ENCODE measurements around the gene FXR2.
"Not testable (repeated sequence)": the region's sequence is repeated elsewhere in the genome, so short reads cannot be mapped to it uniquely, and the experiment has no call there.

FXR2 gene

GRCh38 chr17:7627250-7628121, 12.8 kb upstream of the FXR2 start, which contains the start of gene SAT2:
TSS of gene SAT2 (minus strand) at chr17:7627821. CDS start at chr17:7627635, 186 bp downstream.
- peak; percentile 99 for DNase-seq

- no peak for DNase-seq
These were observed 12.2 kb upstream of the FXR2 start for GRCh38 chr17:7626956-7627249.

- no peak for DNase-seq
These were observed 11.6 kb upstream of the FXR2 start for GRCh38 chr17:7626307-7626706.

GRCh38 chr17:7625749-7626148, 11.1 kb upstream of the FXR2 start:
- not testable (repeated sequence) for DNase-seq

- DNase-seq: no peak
These were observed 9.0 kb upstream of the FXR2 start for GRCh38 chr17:7623661-7624060.

GRCh38 chr17:7620835-7621234, 6.1 kb upstream of the FXR2 start:
- no peak for DNase-seq

GRCh38 chr17:7618608-7619007, 3.9 kb upstream of the FXR2 start:
- DNase-seq: no peak

GRCh38 chr17:7615265-7615747, 609 bp upstream of the FXR2 start:
- no peak for DNase-seq

DNA sequence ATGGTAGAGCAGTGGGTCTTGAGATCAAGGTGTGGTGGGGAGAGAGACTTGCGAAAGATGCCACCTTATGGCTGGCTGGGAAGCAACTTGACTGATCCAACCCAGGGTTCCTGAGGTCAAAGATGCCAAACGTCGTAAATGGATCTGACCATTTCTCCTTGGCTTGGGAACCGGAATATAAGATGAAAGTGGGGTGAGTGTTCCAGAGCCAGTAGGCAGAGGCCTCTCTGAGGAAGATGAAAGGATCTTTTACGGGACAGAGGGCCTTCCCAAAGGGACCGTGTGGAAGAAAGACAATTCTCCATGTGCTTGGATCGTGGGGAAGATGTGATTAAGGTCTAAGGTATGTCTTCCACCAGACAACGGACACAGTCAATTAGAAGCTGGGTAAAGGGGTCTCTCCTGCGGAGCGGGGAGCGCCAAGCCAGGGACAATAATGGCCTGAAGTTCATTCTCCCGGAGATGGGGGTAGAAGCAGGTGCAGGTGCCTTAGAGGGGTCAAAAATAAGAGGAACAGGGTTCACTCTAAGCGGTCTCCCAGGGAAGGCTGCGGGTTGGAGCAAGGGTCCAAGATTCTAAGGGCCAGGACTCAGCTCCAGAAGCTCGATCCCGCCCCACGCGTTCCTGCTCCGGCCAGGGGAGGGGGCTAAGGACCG, 800 bp downstream of the FXR2 start:
- peak; percentile 63 for DNase-seq

DNA sequence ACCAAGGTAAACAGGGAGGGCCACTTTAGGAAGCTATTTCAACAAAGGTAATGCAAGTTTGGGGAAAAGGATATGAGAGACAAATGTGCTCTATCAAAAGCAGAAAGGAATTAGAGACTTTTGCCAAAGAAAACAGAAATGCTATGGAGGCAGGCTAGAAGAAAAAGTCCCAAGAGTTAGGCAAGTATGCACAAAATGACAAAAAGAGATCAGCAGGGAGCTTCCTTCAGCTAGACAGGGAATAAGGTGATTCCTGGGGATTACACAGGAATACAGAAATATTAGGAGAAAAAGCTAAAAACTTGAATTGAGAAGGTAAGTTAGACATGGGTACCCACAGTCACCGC, 2.4 kb downstream of the FXR2 start:
- no peak for DNase-seq

GRCh38 chr17:7611635-7612293, 2.9 kb downstream of the FXR2 start:
- DNase-seq: no peak

DNA sequence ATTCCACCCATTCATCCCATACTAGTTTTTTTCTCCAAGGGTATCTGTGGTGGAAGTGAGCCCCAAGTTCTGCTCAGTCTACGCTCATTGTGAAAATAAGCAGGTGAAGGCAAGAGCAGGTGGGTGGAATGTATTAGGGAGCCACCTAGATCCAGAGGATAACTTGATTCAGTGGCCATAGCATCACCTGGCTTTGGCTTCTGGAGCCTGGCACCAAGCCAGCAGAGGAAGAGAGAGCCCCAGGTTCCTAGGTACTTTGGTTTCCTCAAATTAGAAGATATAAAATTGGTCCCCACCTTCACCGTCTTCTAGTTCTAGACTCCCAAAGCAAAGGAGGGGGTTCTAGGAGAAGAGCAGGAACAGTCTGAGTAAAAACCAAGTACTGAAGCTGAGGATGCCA, 4.1 kb downstream of the FXR2 start:
- no peak for DNase-seq

DNA sequence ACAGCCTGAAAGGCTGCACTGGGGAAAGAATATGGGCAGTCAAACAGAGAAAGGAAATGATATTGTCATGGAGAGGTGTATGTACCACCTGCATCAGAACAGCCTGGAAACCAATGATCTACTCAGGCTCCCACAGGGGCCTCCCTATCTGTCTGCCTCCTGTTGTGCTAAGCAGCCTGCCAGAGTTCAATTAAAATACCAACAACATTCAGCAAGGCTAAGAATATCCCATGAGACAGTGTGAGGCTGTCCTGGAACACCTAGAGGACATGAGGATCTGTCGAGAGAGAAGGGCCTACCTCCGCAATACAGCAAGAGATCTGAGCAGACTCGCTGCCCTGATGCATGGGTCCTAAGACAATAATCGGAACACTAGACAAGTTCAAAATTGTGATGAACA, 8.4 kb downstream of the FXR2 start:
- DNase-seq: no peak

GRCh38 chr17:7597561-7597960, 17.1 kb downstream of the FXR2 start:
- DNase-seq: not testable (repeated sequence)

GRCh38 chr17:7593296-7593695, 21.4 kb downstream of the FXR2 start:
- DNase-seq: peak; percentile 61

GRCh38 chr17:7592422-7593021, 22.2 kb downstream of the FXR2 start:
- DNase-seq: no peak

- no peak for DNase-seq
These were observed 23.1 kb downstream of the FXR2 start for GRCh38 chr17:7591596-7591995.

GRCh38 chr17:7590743-7591142, 24.0 kb downstream of the FXR2 start:
- peak; percentile 99 for DNase-seq

DNA sequence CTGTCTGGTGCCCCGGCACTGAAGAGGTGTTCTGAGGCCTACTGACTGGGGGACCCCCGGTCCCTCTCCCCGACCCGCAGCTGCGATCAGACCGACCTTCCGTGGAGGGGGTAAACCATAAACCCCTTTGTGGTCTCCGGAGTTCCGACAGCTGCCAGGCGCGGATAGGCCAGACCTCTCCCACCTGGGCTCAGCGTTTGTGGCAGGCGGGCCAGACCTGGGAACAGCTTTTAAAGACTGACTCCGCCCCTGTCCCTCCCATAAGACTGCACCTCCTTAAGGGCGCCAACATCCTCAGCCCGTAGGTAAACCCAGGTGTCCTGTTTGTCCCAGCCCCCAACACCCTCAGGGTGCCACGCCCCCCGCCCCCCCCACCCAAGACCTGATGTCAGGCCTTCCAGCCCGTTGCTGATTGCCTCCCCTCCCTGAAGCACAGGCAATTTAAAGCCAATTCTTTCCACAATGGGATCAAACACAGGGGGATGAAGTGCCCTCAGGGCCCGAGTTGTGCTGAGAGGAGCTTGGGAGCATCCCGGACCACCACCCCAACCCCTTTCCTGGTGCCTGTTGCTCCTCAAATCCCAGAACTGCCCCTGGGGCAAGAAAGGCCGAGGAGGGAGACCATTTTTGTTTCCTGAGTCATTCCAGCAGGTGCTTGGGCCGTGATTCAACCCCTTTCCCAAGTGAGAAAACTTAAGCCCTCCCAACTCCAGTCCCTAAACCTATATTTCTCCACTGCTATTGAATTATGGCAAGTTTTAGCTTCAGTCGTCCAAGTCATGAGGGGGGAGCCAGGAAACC, 24.6 kb downstream of the FXR2 start, which contains the start of gene SOX15:
Gene SOX15 (minus strand): TSS at position 204 of the 801 bp plus-strand sequence. CDS start 418 bp downstream, outside the sequence.
- DNase-seq: peak; percentile 97

DNA sequence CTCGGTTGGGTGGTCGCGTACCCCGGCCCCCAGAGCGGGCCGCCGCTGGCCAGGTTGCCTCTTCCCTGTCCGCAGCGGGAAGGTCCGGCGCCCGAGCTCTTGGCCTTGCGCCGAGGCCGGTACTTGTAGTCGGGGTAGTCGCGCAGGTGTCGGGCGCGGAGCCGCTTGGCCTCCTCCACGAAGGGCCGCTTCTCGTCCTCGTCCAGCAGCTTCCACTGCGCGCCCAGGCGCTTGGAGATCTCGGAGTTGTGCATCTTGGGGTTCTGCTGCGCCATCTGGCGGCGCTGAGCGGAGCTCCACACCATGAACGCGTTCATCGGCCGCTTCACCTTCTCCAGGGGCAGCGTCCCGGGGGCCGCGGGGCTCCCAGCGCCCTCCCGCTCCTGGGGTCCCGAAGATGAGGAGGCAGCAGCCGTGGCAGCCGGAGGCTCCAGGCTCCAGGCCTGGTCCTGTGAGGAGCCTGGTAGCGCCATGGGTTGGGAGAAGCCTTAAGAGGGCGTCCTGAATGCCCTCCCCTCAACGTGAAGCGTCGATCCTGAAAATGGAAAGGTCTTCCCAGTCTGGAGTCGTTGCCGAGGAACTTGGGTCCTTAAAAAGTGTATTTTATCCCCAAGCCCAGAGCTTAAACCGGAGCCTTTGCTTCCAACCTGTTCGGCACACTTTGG, 25.4 kb downstream of the FXR2 start:
- peak; percentile 95 for DNase-seq

DNA sequence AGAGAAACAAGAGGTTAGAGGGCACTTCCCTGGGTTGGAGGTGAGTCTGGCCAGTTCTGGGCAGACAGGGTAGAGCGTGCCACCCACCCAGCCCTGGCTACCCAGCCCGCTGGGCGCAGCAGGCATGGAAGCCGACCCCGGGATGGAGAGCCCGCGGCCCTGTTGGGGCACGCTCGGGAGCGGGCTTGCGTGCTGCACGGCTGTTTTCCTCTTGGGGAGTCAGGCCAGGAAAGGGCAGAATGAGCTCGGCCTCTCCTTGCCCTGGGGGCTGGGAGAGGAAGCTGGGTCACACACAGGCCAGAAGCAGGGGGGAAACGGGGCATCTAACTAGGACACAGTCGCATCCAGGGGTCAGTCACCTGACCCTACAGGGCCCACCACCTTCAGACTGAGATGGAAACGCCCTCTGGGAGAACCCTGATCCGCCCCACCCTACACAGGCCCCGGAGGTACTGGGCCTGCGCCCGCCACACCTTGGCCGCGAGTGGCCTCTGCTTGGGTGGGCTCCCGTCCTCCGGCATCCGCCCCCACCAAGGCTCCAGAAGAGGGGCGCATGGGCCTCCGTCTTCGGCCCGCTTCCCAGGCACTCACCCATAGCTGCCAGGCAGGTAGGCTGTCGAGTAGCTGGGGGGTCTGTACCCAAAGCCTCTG, 26.0 kb downstream of the FXR2 start:
- DNase-seq: peak; percentile 57
